GM23338 (cell line): ENCODE measurements around the gene RBCK1. TPM values are rescaled to one million over a fixed set of nuclear protein-coding genes. Genes with fewer than 3 reads are reported as not detected.

ENCODE experiments used
- ATAC-seq: fragments of 200-7000 bp; cut with Tn5 transposase; 3 replicates; pipeline ENCODE4 v1.9.1; 2020
- DNase-seq: peaks from one replicate; pipeline ENCODE4 v3.0.0-alpha.2; 2015; ENCODE audit warnings: low spot score
- H2AFZ ChIP-seq: fragments of 200-600 bp; sonication (generic); 2 replicates; pipeline ENCODE4 v1.8.0; 2016; ENCODE audit warnings: antibody characterized with exemption, mild to moderate bottlenecking, moderate library complexity
- H3F3A ChIP-seq: fragments of 200-600 bp; sonication (generic); replicated peaks from 2 replicates; pipeline ENCODE4 v1.8.0; 2017; ENCODE audit warnings: antibody characterized with exemption, mixed run types, low read depth
- H3K27ac ChIP-seq: fragments of 200-600 bp; sonication (generic); 2 replicates; pipeline ENCODE4 v1.6.1; 2016; ENCODE audit warnings: low read depth
- H3K27me3 ChIP-seq: fragments of 200-600 bp; sonication (generic); 2 replicates; pipeline ENCODE4 v1.8.0; 2016; ENCODE audit warnings: mild to moderate bottlenecking, mixed run types, moderate library complexity; ENCODE audit not compliant: insufficient read depth
- H3K36me3 ChIP-seq: fragments of 200-600 bp; sonication (generic); 2 replicates; pipeline ENCODE4 v1.8.0; 2016; ENCODE audit warnings: mild to moderate bottlenecking; ENCODE audit not compliant: insufficient read depth
- H3K4me1 ChIP-seq: fragments of 200-600 bp; sonication (generic); 2 replicates; pipeline ENCODE4 v1.8.0; 2016; ENCODE audit warnings: mild to moderate bottlenecking, moderate library complexity; ENCODE audit not compliant: insufficient read depth
- H3K4me2 ChIP-seq: fragments of 200-600 bp; sonication (generic); 2 replicates; pipeline ENCODE4 v1.7.1; 2017; ENCODE audit warnings: mixed run types
- H3K4me3 ChIP-seq: fragments of 200-600 bp; sonication (generic); 2 replicates; pipeline ENCODE4 v1.6.1; 2016; ENCODE audit warnings: mixed run types
- H3K79me2 ChIP-seq: fragments of 200-600 bp; sonication (generic); replicated peaks from 2 replicates; pipeline ENCODE4 v1.8.0; 2017; ENCODE audit warnings: mild to moderate bottlenecking; ENCODE audit not compliant: insufficient read depth
- H3K9me2 ChIP-seq: fragments of 200-600 bp; sonication (generic); 2 replicates; pipeline ENCODE4 v1.8.0; 2017; ENCODE audit not compliant: insufficient read depth
- H4K20me1 ChIP-seq: fragments of 200-600 bp; sonication (generic); replicated peaks from 2 replicates; pipeline ENCODE4 v1.8.0; 2017; ENCODE audit warnings: mild to moderate bottlenecking; ENCODE audit not compliant: insufficient read depth
- H3K27ac Mint-ChIP-seq: 2 replicates; pipeline ENCODE4 v1.8.0; 2020; ENCODE audit warnings: inconsistent platforms, mild to moderate bottlenecking, moderate library complexity, mixed read lengths
- H3K27me3 Mint-ChIP-seq: 3 replicates; pipeline ENCODE4 v1.8.0; 2022; ENCODE audit warnings: low read depth, mild to moderate bottlenecking, moderate library complexity, mixed read lengths, inconsistent platforms; ENCODE audit not compliant: insufficient read depth, poor library complexity
- H3K36me3 Mint-ChIP-seq: 3 replicates; pipeline ENCODE4 v1.8.0; 2021; ENCODE audit warnings: low read depth, mild to moderate bottlenecking, inconsistent platforms, moderate library complexity, mixed read lengths
- H3K4me1 Mint-ChIP-seq: 3 replicates; pipeline ENCODE4 v1.8.0; 2020; ENCODE audit warnings: mild to moderate bottlenecking, inconsistent platforms, mixed read lengths
- H3K4me3 Mint-ChIP-seq: 3 replicates; pipeline ENCODE4 v1.8.0; 2021; ENCODE audit warnings: moderate library complexity, mild to moderate bottlenecking, inconsistent platforms, mixed read lengths
- H3K9me3 Mint-ChIP-seq: 3 replicates; pipeline ENCODE4 v1.8.0; 2020; ENCODE audit warnings: moderate library complexity, mild to moderate bottlenecking, inconsistent platforms, mixed read lengths
- CREB1 ChIP-seq: fragments of 250-450 bp; sonication (Bioruptor Pico); IDR thresholded peaks from 2 replicates; pipeline ENCODE4 v1.5.0; 2020; ENCODE audit warnings: low read depth, mild to moderate bottlenecking, moderate library complexity
- EZH2 ChIP-seq: fragments of 200-600 bp; sonication (generic); IDR thresholded peaks from one replicate; pipeline ENCODE4 v1.8.0; 2017; ENCODE audit warnings: antibody characterized with exemption, mild to moderate bottlenecking, low read depth; ENCODE audit not compliant: unreplicated experiment
- EZH2phosphoT487 ChIP-seq: fragments of 200-600 bp; sonication (generic); IDR thresholded peaks from one replicate; pipeline ENCODE4 v1.8.1; 2018; ENCODE audit warnings: antibody characterized with exemption; ENCODE audit not compliant: unreplicated experiment
- JUNB ChIP-seq: IDR thresholded peaks from one replicate; pipeline ENCODE4 v1.6.1; 2016; ENCODE audit warnings: antibody characterized with exemption; ENCODE audit not compliant: unreplicated experiment
- POLR2AphosphoS5 ChIP-seq: IDR thresholded peaks from 2 replicates; pipeline ENCODE4 v1.6.1; 2016; ENCODE audit warnings: antibody characterized with exemption, low read depth
- ZNF114 ChIP-seq: fragments of 250-450 bp; sonication (Bioruptor Pico); IDR thresholded peaks from 2 replicates; pipeline ENCODE4 v1.5.0; 2020; ENCODE audit warnings: mild to moderate bottlenecking, moderate library complexity
- ZNF331 ChIP-seq: fragments of 250-450 bp; sonication (Bioruptor Pico); IDR thresholded peaks from 2 replicates; pipeline ENCODE4 v1.5.0; 2020; ENCODE audit warnings: low read depth, mild to moderate bottlenecking, moderate library complexity
- polyA plus RNA-seq: library from polyadenylated mRNA; unstranded; fragments of >200 nt; fragmentation: Nextera tagmentation; extraction: Ambion mirVana; gene quantifications from 2 replicates; pipeline ENCODE4 v1.2.1, GENCODE V29; 2016
- total RNA-seq: library from RNA; depleted of rRNA; stranded (reverse); fragments of >200 nt; shearing (Covaris generic); gene quantifications from 2 replicates; pipeline ENCODE4 v1.2.3, GENCODE V29; 2014
- TF ChIP-seq, protein P1 (sequence below), 2 experiments: fragments of 200-600 bp in 1 of 2; sonication (generic) in 1 of 2; conservative IDR thresholded peaks; 2 replicates each; pipeline versions ENCODE4 v1.5.1 to v1.6.1; 2016 to 2017; ENCODE audit warnings: antibody characterized with exemption in 2 of 2, low read depth in 2 of 2, mild to moderate bottlenecking in 2 of 2, moderate library complexity in 1 of 2
- TF ChIP-seq, protein P2 (sequence below): IDR thresholded peaks from one replicate; pipeline ENCODE4 v1.6.1; 2018; ENCODE audit warnings: antibody characterized with exemption; ENCODE audit not compliant: unreplicated experiment
- TF ChIP-seq, protein P3 (sequence below): IDR thresholded peaks from 2 replicates; pipeline ENCODE4 v1.6.1; 2016; ENCODE audit warnings: antibody characterized with exemption

The RBCK1 gene
- total and polyA plus RNA-seq, 2 experiments from 2014 or later: 52.6 to 56.8 TPM

GRCh38 chr20:403582-403957 lies 4.5 kb upstream of the RBCK1 start:
- peaks cover 3% of the 10 kb centered on the region; the same call in 1 of the 3 replicates for H3K36me3 Mint-ChIP-seq
- peaks cover 5% of the 10 kb centered on the region for H3K9me3 Mint-ChIP-seq
- Histone ChIP-seq H3K4me2 (no peak overlapping the region), H3K27me3 (no peaks in the 10 kb centered on the region), H3K4me1 (peaks cover 12% of the 10 kb centered on the region), H3K27ac (no peak overlapping the region), H3K79me2 (peaks cover 4% of the 10 kb centered on the region), H4K20me1 (no peaks in the 10 kb centered on the region), H3K36me3 (no peaks in the 10 kb centered on the region), H3K4me3 (no peak overlapping the region), H3K9me2 (no peaks in the 10 kb centered on the region), H3F3A (peaks cover 5% of the 10 kb centered on the region; the same call in 1 of the 2 replicates), H2AFZ (no peak overlapping the region)
- H3K4me3 Mint-ChIP-seq: no peak overlapping the region
- no peak overlapping the region for H3K27ac Mint-ChIP-seq
- peaks cover 26% of the 10 kb centered on the region for H3K4me1 Mint-ChIP-seq
- DNase-seq: no peak
- TF ChIP-seq EZH2phosphoT487: no peak
- ATAC-seq: no peak
- H3K27me3 Mint-ChIP-seq: peaks cover 9% of the 10 kb centered on the region

GRCh38 chr20:404088-404487 lies 4.0 kb upstream of the RBCK1 start:
- H3K27me3 Mint-ChIP-seq: peaks cover 9% of the 10 kb centered on the region
- H3K4me1 ChIP-seq: peaks cover 15% of the 10 kb centered on the region
- H3K79me2 ChIP-seq: peaks cover 9% of the 10 kb centered on the region
- H3K4me1 Mint-ChIP-seq: peaks cover 29% of the 10 kb centered on the region
- DNase-seq (no peak), ATAC-seq (no peak)
- no peak overlapping the region for H2AFZ ChIP-seq
- no peaks in the 10 kb centered on the region for H3K36me3 ChIP-seq
- no peak overlapping the region for H3K4me2 ChIP-seq
- H3K9me3 Mint-ChIP-seq: peaks cover 5% of the 10 kb centered on the region
- H4K20me1 ChIP-seq: no peaks in the 10 kb centered on the region; the same call in 1 of the 2 replicates
- no peak overlapping the region for H3K27ac ChIP-seq
- H3K27ac Mint-ChIP-seq: no peak overlapping the region
- H3K4me3 Mint-ChIP-seq: no peak overlapping the region
- H3K9me2 ChIP-seq: no peaks in the 10 kb centered on the region
- no peaks in the 10 kb centered on the region for H3K27me3 ChIP-seq
- H3K36me3 Mint-ChIP-seq: peaks cover 3% of the 10 kb centered on the region; the same call in 1 of the 3 replicates
- peaks cover 5% of the 10 kb centered on the region; the same call in 1 of the 2 replicates for H3F3A ChIP-seq
- no peak overlapping the region for H3K4me3 ChIP-seq
- TF ChIP-seq, protein P1, sequence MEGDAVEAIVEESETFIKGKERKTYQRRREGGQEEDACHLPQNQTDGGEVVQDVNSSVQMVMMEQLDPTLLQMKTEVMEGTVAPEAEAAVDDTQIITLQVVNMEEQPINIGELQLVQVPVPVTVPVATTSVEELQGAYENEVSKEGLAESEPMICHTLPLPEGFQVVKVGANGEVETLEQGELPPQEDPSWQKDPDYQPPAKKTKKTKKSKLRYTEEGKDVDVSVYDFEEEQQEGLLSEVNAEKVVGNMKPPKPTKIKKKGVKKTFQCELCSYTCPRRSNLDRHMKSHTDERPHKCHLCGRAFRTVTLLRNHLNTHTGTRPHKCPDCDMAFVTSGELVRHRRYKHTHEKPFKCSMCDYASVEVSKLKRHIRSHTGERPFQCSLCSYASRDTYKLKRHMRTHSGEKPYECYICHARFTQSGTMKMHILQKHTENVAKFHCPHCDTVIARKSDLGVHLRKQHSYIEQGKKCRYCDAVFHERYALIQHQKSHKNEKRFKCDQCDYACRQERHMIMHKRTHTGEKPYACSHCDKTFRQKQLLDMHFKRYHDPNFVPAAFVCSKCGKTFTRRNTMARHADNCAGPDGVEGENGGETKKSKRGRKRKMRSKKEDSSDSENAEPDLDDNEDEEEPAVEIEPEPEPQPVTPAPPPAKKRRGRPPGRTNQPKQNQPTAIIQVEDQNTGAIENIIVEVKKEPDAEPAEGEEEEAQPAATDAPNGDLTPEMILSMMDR (conservative IDR thresholded peaks at IDR 0.05; ENCODE audit: low read depth in 2 of 2): no peak
- TF ChIP-seq, protein P2, sequence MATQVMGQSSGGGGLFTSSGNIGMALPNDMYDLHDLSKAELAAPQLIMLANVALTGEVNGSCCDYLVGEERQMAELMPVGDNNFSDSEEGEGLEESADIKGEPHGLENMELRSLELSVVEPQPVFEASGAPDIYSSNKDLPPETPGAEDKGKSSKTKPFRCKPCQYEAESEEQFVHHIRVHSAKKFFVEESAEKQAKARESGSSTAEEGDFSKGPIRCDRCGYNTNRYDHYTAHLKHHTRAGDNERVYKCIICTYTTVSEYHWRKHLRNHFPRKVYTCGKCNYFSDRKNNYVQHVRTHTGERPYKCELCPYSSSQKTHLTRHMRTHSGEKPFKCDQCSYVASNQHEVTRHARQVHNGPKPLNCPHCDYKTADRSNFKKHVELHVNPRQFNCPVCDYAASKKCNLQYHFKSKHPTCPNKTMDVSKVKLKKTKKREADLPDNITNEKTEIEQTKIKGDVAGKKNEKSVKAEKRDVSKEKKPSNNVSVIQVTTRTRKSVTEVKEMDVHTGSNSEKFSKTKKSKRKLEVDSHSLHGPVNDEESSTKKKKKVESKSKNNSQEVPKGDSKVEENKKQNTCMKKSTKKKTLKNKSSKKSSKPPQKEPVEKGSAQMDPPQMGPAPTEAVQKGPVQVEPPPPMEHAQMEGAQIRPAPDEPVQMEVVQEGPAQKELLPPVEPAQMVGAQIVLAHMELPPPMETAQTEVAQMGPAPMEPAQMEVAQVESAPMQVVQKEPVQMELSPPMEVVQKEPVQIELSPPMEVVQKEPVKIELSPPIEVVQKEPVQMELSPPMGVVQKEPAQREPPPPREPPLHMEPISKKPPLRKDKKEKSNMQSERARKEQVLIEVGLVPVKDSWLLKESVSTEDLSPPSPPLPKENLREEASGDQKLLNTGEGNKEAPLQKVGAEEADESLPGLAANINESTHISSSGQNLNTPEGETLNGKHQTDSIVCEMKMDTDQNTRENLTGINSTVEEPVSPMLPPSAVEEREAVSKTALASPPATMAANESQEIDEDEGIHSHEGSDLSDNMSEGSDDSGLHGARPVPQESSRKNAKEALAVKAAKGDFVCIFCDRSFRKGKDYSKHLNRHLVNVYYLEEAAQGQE: no peak
- TF ChIP-seq ZNF331 (CRISPR knock-in tag) (no peak), JUNB (no peak), ZNF114 (no peak), CREB1 (CRISPR knock-in tag) (no peak), POLR2AphosphoS5 (no peak), EZH2 (no peak)
- TF ChIP-seq, protein P3, sequence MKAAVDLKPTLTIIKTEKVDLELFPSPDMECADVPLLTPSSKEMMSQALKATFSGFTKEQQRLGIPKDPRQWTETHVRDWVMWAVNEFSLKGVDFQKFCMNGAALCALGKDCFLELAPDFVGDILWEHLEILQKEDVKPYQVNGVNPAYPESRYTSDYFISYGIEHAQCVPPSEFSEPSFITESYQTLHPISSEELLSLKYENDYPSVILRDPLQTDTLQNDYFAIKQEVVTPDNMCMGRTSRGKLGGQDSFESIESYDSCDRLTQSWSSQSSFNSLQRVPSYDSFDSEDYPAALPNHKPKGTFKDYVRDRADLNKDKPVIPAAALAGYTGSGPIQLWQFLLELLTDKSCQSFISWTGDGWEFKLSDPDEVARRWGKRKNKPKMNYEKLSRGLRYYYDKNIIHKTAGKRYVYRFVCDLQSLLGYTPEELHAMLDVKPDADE: no peak
